ENCODE measurements around the gene TAF1D. TPM values are rescaled to one million over a fixed set of nuclear protein-coding genes. Genes with fewer than 3 reads are reported as not detected.

TAF1D gene
- total RNA-seq, 6 experiments from 2014 or later = 89.6 to 112 (median 97.0) TPM

- no peak overlapping the region for H3K4me3 Mint-ChIP-seq
- no peaks in the 10 kb centered on the region for H3K9me3 Mint-ChIP-seq
- TF ChIP-seq CTCF (IDR thresholded peaks at IDR 0.05) = no peak
- DNase-seq = no peak
- H3K27ac Mint-ChIP-seq = no peak overlapping the region
- no peaks in the 10 kb centered on the region for H3K4me1 Mint-ChIP-seq (ENCODE audit: low read depth)
- H3K36me3 Mint-ChIP-seq (ENCODE audit: low read depth) = peaks cover 22% of the 10 kb centered on the region
- H3K27me3 Mint-ChIP-seq (ENCODE audit: insufficient read depth) = peaks cover 3% of the 10 kb centered on the region; the same call in 1 of the 2 replicates
These were observed 23.8 kb downstream of the TAF1D start for GRCh38 chr11:93717501-93717900.

DNA sequence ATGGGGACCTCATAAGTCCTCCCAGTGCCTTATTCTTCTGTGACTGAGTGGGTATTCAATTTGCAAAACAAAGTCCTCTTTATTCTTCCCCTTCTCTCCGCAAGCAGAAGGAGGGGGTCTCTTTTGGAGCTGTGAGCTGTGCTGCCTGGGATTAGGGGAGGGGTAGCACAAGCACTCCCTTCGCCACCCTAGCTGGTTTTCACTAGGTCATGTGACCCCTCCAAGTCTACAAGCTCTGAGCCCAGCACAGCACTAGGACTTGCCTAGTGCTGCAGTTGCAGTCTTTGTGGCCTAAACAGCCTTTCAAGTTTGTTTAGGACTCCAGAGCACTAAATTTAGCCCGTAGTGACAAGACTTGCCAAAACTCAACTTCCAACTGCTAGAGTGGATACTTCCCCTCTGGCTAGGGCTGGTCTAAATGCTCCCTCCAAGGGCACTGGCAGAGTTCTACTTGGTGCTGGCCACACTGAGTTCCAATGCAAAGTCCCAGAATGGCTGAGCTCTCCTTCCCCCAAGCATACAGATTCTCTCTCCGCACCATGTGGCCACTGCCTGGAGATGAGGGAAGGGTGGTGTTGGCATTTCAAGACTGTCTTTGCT, 25.4 kb downstream of the TAF1D start:
- TF ChIP-seq CTCF (IDR thresholded peaks at IDR 0.05) = no peak
- no peaks in the 10 kb centered on the region for H3K4me1 Mint-ChIP-seq (ENCODE audit: low read depth)
- H3K36me3 Mint-ChIP-seq (ENCODE audit: low read depth) = peaks cover 29% of the 10 kb centered on the region
- H3K9me3 Mint-ChIP-seq = peaks cover 4% of the 10 kb centered on the region
- DNase-seq = no peak
- no peak overlapping the region for H3K4me3 Mint-ChIP-seq
- H3K27ac Mint-ChIP-seq = no peak overlapping the region
- peaks cover 3% of the 10 kb centered on the region; the same call in 1 of the 2 replicates for H3K27me3 Mint-ChIP-seq (ENCODE audit: insufficient read depth)

- Mint-ChIP-seq H3K4me1 (ENCODE audit: low read depth) (no peaks in the 10 kb centered on the region), H3K9me3 (peaks cover 25% of the 10 kb centered on the region), H3K27ac (no peak overlapping the region), H3K4me3 (no peak overlapping the region), H3K36me3 (ENCODE audit: low read depth) (peaks cover 56% of the 10 kb centered on the region), H3K27me3 (ENCODE audit: insufficient read depth) (no peaks in the 10 kb centered on the region)
- DNase-seq = no peak
- no peak for TF ChIP-seq CTCF (IDR thresholded peaks at IDR 0.05)
These were observed 28.6 kb downstream of the TAF1D start for GRCh38 chr11:93712678-93713077.

DNA sequence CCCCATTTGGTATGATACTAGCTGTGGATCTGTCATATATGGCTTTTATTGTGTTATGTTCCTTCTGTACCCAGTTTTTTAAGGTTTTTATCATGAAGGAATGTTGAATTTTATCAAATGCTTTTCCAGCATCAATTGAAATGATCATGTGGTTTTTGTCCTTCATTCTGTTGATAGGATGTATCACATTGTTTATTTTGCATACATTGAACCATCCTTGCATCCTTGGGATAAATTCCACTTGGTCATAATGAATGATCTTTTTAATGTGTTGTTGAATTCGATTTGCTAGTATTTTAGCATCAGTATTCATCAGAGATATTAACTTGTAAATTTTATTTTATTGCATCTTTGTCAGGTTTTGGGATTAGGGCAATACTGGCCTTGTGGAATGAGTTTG, 31.1 kb downstream of the TAF1D start:
- Mint-ChIP-seq H3K36me3 (ENCODE audit: low read depth) (peaks cover 63% of the 10 kb centered on the region), H3K27ac (no peak overlapping the region), H3K4me1 (ENCODE audit: low read depth) (no peaks in the 10 kb centered on the region), H3K27me3 (ENCODE audit: insufficient read depth) (no peaks in the 10 kb centered on the region), H3K9me3 (peaks cover 25% of the 10 kb centered on the region), H3K4me3 (no peak overlapping the region)
- no peak for TF ChIP-seq CTCF (IDR thresholded peaks at IDR 0.05)
- no peak for DNase-seq

DNA sequence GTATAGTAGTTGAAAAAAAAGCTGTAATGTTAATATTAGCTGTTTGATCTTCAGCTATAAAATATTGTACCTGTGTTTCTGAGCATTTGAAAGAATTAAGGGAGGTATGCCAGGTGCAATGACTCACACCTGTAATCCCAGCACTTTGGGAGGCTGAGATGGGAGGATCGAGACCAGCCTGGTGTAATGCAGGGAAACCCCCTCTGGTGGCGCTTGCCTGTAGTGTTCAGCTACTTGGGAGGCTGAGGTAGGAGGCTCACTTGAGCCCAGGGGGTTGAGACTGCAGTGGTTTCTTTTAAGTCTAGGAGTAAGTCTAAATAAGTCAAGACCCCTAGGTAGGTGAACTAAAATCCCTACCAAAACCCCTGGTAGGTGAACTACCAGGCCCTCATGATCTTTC, 37.1 kb downstream of the TAF1D start:
- H3K36me3 Mint-ChIP-seq (ENCODE audit: low read depth) = peaks cover 47% of the 10 kb centered on the region

More for the DNA sequence above, 37.1 kb downstream of the TAF1D start:
- DNase-seq = no peak
- no peak overlapping the region for H3K27ac Mint-ChIP-seq
- peak; percentile 40 for TF ChIP-seq CTCF (IDR thresholded peaks at IDR 0.05)
- peaks cover 4% of the 10 kb centered on the region; the same call in 1 of the 2 replicates for H3K9me3 Mint-ChIP-seq
- H3K4me1 Mint-ChIP-seq (ENCODE audit: low read depth) = peaks cover 9% of the 10 kb centered on the region
- no peak overlapping the region for H3K4me3 Mint-ChIP-seq
- no peaks in the 10 kb centered on the region for H3K27me3 Mint-ChIP-seq (ENCODE audit: insufficient read depth)
